Endothelial cell of umbilical vein (primary cell): ENCODE measurements around the gene TTYH3.

ENCODE experiments used
- CTCF ChIP-seq, 2 donors: IDR thresholded peaks; 1 replicate in 1 of 2; 2 replicates in 1 of 2; pipeline ENCODE4 v1.5.1; 2011; ENCODE audit warnings: low read length in 2 of 2, mild to moderate bottlenecking in 2 of 2, moderate library complexity in 2 of 2, control low read depth in 1 of 2, inconsistent platforms in 1 of 2, low read depth in 1 of 2; ENCODE audit not compliant: insufficient read depth in 1 of 2; ENCODE audit errors: extremely low read depth in 1 of 2
- EZH2 ChIP-seq: IDR thresholded peaks from 2 replicates; pipeline ENCODE4 v1.6.1; 2012; ENCODE audit warnings: borderline replicate concordance, low read depth, mild to moderate bottlenecking, moderate library complexity, low read length, inconsistent platforms; ENCODE audit not compliant: severe bottlenecking
- FOS ChIP-seq: IDR thresholded peaks from 2 replicates; pipeline ENCODE4 v1.6.1; 2011; ENCODE audit warnings: mild to moderate bottlenecking, low read length, moderate library complexity, borderline replicate concordance; ENCODE audit not compliant: insufficient read depth
- GATA2 ChIP-seq: IDR thresholded peaks from 2 replicates; pipeline ENCODE4 v1.7.0; 2011; ENCODE audit warnings: low read depth, mild to moderate bottlenecking, moderate library complexity, mixed read lengths, low read length; ENCODE audit not compliant: insufficient read length, insufficient read depth
- POLR2A ChIP-seq: IDR thresholded peaks from 2 replicates; pipeline ENCODE4 v1.6.1; 2012; ENCODE audit warnings: low read depth, mild to moderate bottlenecking, control low read depth, low read length
- POLR2AphosphoS5 ChIP-seq: IDR thresholded peaks from 2 replicates; pipeline ENCODE4 v1.6.1; 2012; ENCODE audit warnings: low read depth, mild to moderate bottlenecking, control low read depth, low read length, moderate library complexity; ENCODE audit not compliant: insufficient read depth

GRCh38 chr7:2644562-2645273 is 12.9 kb downstream of the TTYH3 start:
- TF ChIP-seq CTCF (IDR thresholded peaks at IDR 0.05; ENCODE audit: extremely low read depth in 1 of 2, insufficient read depth in 1 of 2, low read depth in 1 of 2, low read length in 2 of 2), result no peak
- no peak for TF ChIP-seq EZH2
- TF ChIP-seq POLR2A, result no peak
- TF ChIP-seq GATA2, result no peak
- TF ChIP-seq POLR2AphosphoS5, result no peak
- no peak for TF ChIP-seq FOS
